NCI-H2196 (cell line): ENCODE measurements around the gene GRB10.
A peak's percentile ranks its signal among the peaks of the same experiment; 100 is the strongest.
"Not testable (repeated sequence)": the region's sequence is repeated elsewhere in the genome, so short reads cannot be mapped to it uniquely, and the experiment has no call there.

Source experiments
- DNase-seq: peaks from one replicate; lab custom pipeline; 2025; ENCODE audit not compliant: unreplicated experiment; lab: John Stamatoyannopoulos, UW

GRB10 gene

DNA sequence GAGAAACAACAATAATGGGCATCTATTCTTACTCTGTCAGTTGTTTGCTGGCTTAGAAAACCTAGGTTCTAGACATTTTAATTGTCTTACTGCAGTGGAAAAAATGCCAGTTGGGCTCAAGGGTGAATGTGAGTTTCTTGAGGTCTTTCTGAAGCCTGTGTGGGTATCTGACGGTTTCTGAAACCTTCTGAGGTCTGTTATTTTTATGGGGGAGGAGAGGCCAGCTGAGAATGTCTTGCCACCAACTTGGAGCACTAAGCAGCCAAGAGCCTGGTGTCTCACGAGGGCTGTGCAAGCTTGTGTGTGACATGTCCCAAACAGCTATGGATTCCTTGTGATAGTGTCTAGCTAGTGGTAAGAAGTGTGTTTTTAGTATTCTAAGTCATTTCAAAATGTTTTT is 193.3 kb downstream of the GRB10 start:
- no peak for DNase-seq

DNA sequence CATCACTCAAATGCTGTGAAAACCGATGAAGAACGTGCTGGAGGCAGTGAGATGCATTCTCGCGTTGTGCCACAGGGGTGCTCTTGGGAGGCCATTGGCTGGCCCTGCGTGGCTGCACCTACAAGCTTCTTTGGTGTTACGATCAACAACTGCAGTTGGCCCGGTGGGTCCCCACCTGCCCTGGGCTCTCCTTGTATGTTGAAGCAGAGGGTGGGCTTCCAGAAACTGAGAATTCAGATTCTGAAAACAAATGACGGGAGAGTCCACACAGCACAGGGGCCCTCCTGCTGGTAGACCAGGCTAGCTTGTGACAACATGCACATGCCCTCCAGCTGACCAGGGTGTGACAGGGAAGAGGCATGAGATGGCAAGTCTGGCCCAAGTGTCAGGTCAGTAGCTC is 193.8 kb downstream of the GRB10 start:
- no peak for DNase-seq

DNA sequence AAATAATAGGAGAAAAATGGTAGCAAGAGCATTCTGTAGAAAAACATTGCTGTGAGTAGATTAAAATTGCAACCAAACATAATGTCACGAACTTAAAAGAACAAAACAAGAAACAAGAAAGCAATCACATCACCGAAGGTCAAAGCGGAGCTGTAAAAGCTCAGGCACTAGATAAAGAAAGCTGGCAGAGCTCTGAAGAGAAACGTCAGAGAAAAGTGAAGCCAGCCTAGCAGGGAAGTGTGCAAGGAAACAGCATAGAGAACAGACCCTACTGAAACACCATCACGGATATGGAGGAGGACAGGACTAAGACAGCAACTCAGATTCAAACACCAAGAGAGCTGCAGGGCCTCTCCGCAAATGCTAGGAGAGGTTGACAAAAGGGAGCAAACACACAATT is 195.0 kb downstream of the GRB10 start:
- no peak for DNase-seq

DNA sequence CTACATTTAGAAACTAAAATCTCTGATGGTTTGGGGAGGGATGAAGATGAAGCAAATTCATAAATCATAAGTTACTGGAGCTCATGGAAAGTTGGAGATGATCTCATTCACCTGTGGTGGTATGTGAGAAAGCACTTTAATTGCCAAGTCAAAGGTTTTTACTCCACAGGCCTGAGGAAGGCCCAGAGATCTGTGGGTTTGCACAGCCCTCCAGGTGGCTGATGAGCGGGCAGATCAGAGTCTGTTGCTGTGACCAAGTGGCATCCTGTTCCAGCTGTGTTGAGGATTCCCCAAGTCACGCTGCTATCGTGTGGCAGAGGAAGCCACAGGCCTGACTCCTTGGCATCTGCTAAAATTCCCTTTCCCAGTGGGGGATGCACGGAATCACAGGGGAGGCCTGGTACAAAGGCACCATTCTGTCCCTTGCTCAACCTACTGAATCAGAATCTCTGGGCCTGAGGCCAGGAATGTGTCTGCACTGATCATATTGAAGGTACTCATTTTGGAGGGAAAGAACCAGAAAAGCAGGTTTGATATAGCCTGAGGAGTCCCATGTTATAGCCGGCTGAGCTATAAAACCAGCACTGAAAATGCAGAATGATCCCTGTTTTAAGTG is 197.8 kb downstream of the GRB10 start:
- peak; percentile 35 for DNase-seq

DNA sequence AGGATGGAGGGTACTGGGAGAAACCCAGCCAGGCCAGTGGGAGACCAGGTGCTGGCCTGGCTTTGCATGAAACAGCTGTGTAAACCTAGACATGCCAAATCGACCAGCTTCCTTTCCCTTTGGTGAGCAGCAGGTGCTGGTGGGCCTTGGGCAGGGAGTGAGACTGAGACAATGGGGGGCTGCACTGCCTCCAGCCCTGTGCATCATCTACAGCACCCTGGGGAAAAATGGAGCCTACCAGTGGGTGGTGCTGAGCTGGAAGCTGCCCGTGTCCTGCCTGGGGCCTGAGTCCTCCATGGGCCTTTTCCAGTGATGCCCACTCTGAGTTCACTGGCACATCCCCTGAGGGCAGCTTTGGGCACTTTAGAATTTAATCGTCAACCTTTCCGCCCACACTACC is 198.3 kb downstream of the GRB10 start:
- no peak for DNase-seq

DNA sequence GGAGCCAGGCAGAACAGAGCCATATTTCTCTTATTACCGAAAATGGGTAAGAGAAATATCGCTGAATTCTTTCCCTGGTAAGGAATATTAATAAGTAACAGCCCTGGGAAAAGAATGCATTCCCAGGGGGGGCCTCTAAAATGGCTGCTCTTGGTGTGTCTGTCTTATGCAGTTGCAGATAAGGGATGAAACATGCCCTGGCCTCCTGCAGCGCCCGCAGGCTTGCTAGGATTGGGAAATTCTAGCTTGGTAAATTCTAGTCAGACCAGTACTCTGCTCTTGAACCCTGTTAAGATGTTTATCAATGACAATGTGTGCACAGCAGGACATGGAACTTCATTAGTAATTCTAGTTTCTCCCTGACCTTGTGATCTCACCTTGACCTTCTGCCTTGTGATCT is 199.4 kb downstream of the GRB10 start:
- not testable (repeated sequence) for DNase-seq

DNA sequence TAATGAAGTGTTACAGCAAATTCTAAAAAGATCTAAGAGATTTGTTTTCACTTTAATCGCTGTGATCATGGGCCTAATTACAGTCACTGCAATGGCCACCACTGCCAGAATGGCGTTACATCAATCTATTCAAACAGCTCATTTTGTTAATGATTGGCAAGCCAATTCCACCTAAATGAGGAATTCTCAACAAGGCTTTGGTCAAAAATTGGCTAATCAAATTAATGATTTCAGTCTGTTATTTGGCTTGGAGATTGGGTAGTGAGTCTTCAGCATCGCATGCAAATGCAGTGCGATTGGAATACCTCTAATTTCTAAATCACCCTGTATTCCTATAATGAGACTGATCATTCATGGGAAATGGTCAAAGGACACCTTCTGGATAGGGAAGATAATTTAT is 200.4 kb downstream of the GRB10 start:
- not testable (repeated sequence) for DNase-seq

DNA sequence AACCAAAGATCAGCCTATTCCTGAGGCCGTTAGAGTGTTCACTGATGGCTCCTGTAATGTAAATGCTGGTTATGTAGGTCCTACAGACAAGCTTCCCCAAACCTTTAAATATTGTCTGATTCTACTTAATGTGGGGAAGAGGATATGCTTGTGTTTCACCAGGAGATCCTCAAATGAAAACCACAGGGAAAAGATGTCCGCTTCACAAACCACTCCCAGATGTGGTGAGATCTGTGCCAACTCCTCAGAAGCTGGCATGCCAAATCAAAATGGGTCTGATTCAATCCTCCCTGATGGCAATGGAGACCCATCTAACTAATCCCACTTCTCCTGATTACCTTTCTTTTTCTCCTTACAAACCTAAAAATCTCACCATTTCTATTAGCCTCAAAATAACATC is 202.0 kb downstream of the GRB10 start:
- DNase-seq, result not testable (repeated sequence)

DNA sequence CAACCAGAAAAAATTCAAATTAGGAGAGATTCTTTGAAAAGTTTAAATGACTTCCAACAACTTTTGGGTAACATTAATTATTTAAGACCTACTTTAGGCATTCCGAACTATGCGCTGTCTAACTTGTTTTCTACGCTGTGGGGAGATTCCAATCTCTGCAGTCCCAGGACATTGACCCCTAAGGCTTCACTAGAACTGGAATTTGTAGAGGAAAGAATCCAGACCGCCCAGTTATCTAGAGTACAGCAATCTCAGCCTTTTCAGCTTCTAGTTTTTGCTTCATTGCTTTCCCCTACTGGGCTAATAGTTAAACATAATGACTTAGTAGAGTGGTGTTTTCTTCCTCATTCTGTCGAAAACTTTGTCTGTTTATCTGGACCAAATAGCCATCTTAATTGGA is 202.6 kb downstream of the GRB10 start:
- DNase-seq, result no peak

DNA sequence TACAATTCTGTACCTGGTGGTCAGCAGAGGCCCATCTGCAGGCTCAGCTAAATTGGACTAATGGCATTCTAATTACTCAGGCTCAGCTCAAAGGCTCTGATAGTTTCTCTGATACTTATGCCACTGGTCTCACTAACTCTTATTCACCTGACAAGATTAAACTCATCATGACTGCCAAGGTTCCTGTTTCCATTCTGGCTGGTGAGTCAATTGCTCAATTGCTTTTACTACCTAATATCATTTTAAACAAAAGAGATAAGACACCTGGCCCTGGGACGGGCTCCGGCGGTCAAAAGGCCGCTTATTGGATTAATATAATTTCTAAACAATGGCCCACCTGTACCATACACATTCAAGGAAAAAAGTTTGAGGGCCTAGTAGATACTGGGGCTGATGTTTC is 204.6 kb downstream of the GRB10 start:
- DNase-seq, result not testable (repeated sequence)

DNA sequence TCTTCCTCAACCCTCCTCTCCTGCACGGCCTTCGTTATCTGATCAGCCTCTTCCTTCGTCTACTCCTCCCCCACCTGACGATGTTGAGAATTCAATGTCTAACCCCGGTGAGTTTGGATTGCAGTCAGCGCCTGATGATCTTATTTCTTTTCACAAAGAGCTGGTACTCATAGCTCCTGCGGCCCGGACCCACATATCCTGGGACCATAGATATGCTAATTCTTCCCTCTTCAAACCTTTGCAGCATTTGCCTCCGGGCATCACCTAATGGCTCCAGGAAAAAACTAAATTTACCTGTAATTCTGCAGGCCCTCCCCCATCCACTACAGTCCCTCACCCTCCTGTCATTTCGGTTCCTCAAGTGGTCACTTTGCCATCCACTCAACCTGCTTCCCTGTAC is 205.1 kb downstream of the GRB10 start:
- DNase-seq, result no peak

DNA sequence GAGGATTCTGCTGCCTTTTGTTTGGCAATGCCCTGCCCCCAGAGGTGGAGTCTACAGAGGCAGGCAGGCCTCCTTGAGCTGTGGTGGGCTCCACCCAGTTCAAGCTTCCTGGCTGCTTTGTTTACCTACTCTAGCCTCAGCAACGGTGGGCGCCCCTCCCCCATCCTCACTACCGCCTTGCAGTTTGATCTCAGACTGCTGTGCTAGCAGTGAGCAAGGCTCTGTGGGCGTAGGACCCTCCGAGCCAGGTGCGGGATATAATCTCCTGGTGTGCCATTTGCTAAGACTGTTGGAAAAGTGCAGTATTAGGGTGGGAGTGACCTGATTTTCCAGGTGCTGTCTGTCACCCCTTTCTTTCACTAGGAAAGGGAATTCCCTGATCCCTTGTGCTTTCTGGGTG is 206.3 kb downstream of the GRB10 start:
- DNase-seq, result not testable (repeated sequence)

DNA sequence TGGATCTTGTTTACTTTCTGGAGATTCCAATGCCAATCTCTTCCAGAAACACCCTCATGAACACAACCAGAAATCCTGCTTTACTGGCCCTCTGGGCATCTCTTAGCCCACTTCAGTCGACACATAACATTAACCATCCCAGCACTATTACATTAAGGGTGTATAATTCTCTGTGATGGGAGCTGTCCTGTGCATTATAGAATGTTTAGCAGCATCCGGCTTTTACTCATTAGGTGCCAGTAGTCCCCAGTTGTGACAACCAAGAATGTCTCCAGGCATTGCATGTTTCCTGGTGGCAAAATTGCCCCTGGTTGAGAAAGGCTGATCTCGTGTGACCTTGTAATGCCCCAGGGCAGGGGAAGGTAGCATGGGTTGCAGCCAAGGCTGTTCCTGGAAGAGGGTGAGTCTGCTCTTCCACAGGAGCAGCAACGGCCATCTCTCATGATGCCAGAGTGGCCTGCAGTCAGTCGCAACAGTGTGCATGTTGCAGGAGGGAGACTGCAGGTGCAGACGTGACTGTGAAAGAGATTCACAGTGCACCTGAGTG is 214.9 kb downstream of the GRB10 start:
- DNase-seq, result no peak

DNA sequence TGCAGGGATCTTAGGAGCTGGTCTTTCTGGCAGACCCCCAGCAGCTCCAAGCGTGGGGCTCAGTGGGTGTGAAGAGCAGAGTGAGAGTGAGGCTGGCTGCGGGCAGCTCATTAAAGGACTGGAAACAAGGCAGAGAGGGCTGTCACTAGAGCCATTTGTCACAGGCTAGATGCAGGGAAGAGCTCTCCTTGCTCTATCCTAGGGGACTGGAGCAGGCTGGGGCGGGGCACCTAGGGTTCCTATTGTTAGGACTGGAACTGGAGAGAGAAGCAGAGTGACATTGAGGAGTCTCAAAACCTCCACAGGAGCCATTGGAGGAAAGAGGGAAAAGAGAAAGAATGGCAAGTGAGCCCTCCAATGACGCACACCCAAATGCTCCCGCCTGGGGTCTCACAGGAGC is 216.7 kb downstream of the GRB10 start:
- no peak for DNase-seq

DNA sequence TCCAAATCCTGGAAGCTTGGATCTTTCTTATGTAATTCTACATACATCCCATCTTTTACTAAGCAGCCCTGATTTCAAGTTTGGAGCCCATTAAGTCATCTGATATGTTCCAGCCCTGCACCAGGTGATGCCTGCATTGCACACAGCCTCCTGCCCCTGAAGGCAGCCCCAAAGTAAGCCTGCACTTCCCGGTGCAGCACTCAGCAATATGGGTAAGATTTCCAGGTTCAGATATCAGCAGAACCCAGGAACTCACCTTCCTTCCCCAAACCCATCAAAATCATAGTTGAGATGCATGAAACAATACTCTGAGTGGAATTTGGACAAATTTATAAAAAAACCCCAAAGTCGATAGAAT is 217.2 kb downstream of the GRB10 start:
- DNase-seq, result no peak

DNA sequence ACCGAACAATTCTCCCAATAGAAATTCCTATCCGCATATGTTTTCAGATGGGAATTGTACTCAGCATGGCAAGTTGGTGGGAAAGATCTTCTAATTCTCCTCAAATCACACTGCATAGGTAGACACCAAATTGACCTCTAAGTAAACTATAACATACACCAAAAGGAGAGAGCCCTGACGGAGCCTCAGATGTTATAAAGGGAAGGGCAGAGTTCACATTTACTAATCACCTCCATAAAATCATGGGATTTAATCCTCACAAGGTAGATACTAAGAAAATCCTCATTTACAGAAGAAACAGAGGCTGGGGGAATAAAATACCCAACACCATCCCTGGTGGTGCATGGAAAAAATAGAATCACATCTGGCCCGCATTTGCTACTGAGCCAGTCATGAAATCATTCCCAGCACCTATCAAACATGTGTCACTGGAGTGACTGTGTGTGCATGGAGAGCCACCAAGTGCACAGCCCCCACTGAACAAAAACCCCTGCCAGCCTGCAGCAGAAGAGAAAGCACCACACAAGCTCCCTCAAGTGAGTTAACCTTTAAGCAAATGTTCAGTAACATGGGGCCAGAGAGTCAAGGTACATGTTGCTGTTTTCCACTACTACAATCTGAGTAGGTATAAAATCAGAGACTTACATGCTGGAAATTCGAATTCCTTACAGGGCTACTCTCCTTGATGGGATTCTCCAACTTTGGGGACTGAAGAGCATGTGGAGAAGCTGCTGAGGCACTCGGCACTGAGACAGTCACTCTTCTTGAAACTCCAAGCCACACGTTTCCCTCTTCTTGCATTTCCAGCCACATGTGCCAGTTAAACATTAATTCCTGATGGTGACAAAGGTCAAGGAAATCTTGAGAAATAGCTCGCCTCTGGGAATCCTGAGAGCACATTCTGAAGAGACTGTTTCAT is 217.8 kb downstream of the GRB10 start, which contains the start of gene DDC:
Gene DDC, minus strand, starts transcription at position 766 of the 919 bp plus-strand sequence. CDS start 21,320 bp downstream, outside the sequence.
- no peak for DNase-seq

DNA sequence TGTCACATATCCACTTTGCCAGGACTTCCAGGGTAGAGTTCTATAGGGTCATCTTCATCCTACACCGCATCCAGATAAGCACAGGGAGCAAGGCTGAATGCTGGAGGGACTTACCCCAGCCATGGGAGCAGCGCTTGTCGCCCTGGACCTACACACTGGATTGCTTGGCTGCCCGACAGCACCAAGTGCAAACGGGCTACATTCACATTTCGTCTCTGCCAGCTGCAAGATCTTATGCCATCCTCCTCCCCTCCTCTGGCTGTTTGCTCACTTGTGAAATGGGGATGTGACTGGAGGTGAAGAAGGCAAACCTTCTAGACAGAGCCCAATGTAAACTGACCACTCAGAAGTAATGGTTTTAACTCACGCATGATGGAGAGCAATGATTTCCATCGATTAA is 218.5 kb downstream of the GRB10 start:
- no peak for DNase-seq

DNA sequence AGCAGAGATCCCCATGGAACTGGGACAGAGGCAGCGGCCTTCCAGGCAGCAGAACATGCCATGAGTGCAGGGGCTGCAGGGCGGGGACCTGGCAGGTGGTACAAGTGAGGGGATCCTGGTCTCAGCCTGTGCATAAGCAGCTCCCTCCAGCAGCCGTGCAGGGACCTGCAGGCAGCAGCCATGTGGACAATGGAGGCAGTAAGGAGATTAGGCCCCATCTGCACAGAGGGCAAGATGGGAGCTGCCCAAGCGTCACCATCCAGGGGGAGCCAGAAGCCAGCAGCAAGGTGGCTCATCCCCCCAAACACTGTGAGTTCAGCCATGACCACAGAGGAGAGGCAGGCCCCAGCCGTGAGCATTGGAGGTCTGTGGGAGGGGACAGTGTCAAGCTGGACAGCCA is 220.6 kb downstream of the GRB10 start:
- DNase-seq, result no peak

DNA sequence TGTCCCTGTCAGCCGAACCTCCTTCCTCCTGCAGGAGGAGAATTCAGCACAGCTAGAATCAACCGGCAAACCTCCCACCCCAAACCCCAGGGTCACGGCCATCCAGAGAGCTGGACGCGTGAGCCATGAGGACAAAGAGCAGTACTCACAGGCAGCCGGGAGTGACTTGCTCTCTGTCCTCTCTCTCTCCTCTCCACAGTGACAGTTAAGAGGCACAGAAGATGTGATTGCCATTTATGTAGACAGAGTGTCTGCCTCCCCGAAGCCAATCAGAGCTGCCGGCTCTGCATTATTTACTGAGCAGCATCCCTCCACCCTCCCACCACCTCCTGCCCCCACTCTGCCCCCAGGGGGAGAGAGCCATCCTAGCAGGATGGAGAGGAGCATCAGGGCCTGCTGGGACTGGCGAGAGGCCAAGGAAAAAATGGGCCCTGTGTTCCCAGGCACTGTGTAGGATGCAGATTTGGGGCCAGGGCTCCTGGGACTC is 221.8 kb downstream of the GRB10 start:
- DNase-seq, result peak; percentile 57

DNA sequence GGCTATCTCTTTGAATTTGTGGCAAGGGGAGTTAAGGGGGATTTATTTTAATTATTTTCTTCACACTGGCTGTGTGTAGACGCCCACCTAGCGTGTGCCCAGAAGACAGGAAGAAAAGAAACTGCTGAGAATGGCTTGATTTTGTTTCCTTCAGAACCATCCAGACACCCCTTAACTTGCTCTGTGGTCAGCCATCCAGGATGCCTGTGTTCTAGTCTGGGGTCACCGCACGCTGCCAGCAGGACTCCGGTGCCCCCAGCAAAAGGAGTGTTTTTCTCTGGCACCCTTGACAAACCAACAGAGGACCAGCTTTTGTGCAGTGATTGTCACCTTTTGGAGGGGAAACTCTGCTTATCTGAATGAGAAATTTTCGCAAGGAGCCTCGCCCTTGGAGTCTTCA is 222.8 kb downstream of the GRB10 start:
- DNase-seq, result no peak

DNA sequence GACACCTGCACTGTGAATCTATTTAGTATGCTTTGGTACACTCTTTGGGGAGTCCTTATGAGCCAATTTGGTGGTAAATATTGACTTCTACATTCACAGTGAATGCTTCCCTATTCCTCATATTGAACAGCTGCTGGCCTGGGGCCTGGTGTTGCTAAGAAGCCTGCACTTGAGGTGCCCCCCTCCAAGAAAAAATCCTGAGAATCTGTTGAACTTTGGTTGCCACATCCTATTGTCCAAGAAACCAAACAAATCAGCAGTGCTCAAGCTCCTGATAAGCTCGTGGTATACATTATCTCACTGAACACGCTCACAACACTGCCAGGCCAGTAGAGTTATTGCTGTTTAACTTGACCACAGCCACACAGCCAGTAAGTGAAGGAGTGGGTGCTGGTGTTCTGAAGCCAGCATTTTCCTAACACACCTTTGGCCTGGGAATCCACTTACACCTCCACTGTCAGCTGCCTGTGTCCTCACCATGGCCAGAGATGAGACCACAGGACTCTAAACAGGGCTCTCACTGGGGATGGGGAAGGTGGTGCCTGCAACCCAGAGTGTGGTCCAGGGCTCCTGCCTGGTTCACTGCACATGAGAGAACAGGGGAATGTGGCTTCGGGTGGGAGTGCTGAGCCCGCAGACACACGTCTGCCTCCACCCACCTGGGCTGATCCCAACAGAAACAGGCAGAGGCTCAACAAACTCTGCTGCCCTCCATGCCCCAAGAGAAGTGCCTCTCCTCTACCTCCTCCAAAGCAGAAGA is 224.2 kb downstream of the GRB10 start:
- peak; percentile 60 for DNase-seq
